AG08396 (cell line): Measurements from ENCODE around the gene CRLF3.
"Not testable (repeated sequence)": the region's sequence is repeated elsewhere in the genome, so short reads cannot be mapped to it uniquely, and the experiment has no call there.

Experiments
- DNase-seq: peaks from one replicate; pipeline ENCODE4 v3.0.0; 2012; ENCODE audit warnings: low spot score, mixed read lengths

The CRLF3 gene

DNA sequence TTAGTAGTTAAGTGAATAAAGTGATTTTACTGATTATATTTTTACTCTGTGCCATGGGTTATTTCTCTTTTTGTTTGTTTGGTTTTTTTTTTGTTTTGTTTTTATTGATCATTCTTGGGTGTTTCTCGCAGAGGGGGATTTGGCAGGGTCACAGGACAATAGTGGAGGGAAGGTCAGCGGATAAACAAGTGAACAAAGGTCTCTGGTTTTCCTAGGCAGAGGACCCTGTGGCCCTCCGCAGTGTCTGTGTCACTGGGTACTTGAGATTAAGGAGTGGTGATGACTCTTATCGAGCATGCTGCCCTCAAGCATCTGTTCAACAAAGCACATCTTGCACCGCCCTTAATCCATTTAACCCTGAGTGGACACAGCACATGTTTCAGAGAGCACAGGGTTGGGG is 88.8 kb downstream of the CRLF3 start:
- not testable (repeated sequence) for DNase-seq

DNA sequence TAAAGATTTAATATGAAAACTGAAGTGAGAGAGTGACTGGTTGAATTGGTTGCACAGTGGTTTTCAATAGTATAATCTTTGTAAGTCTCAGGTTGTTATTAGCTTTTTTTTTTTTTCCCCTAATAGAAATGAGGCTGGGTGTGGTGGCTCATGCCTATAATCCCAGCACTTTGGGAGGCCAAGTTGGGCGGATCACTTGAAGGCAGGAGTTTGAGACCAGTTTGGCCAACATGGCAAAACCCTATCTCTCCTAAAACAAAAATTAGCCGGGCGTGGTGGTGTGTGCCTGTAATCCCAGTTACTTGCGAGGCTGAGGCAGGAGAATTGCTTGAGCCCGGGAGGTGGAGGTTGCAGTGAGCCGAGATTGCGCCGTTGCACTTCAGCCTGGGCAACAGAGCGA is 89.3 kb downstream of the CRLF3 start:
- not testable (repeated sequence) for DNase-seq

DNA sequence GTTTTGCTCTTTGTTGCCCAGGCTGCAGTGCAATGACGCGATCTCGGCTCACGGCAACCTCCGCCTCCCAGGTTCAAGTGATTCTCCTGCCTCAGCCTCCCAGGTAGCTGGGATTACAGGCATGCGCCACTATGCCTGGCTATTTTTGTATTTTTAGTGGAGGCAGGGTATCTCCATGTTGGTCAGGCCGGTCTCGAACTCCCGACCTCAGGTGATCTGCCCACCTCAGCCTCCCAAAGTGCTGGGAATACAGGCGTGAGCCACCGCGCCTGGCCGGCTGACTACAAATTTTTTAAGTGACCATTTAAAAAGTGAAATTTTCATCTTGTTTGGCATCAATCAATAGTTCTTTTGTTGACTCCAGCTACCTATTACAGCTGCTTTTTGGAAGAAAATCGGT is 90.3 kb downstream of the CRLF3 start:
- DNase-seq: not testable (repeated sequence)
